Fibroblast of lung (primary cell): ENCODE results near the gene COA7.

Experiments used
- CTCF ChIP-seq, 2 donors: IDR thresholded peaks in 1 of 2; conservative IDR thresholded peaks in 1 of 2; 1 replicate in 1 of 2; 2 replicates in 1 of 2; pipeline ENCODE4 v1.5.1; 2011 to 2012; ENCODE audit warnings: low read length in 2 of 2, control low read depth in 1 of 2, inconsistent platforms in 1 of 2, low read depth in 1 of 2, mild to moderate bottlenecking in 1 of 2
- EZH2 ChIP-seq: IDR thresholded peaks from 2 replicates; pipeline ENCODE4 v1.5.1; 2012; ENCODE audit warnings: low read length, control low read depth, mild to moderate bottlenecking; ENCODE audit errors: missing control alignments

GRCh38 chr1:52706941-52707926, 9.1 kb upstream of the COA7 start:
- TF ChIP-seq CTCF (conservative IDR thresholded peaks at IDR 0.05 in 1 of 2, IDR thresholded peaks at IDR 0.05 in 1 of 2; ENCODE audit: low read depth in 1 of 2, low read length in 2 of 2) (no peak), EZH2 (no peak)
